H1 (cell line): Measurements from ENCODE around the gene CHD9. TPM values are rescaled to one million over a fixed set of nuclear protein-coding genes. Genes with fewer than 3 reads are reported as not detected.

Experiments used
- ATF2 ChIP-seq: IDR thresholded peaks from 2 replicates; pipeline ENCODE4 v1.6.1; 2012; ENCODE audit warnings: low read length, inconsistent platforms
- polyA plus RNA-seq, 7 experiments: library from polyadenylated mRNA; depleted of rRNA in 3 of 7; stranded (reverse) in 5 of 7; unstranded in 2 of 7; fragments of >200 nt in 5 of 7; fragments of 200-250 nt in 2 of 7; gene quantifications; 1 replicate in 5 of 7; 2 replicates in 1 of 7; 4 replicates in 1 of 7; pipeline versions ENCODE4 v1.2.1 to v1.2.3, GENCODE V29; 2011 to 2013; ENCODE audit warnings: missing spikeins in 2 of 7, mixed read lengths in 2 of 7
- total RNA-seq: library from RNA; stranded (reverse); fragmentation: NEBNext Ultra II Directional; extraction: Animal tissue kit (Norgen Biotek cat#: 25700); gene quantifications from 2 replicates; pipeline ENCODE4 v1.2.1, GENCODE V29; 2021

CHD9 gene
- total and polyA plus RNA-seq, 2 of the 8 experiments (the other 6 are each of a cell fraction or from before 2014, with no cell fraction given), result 9.9 to 32.4 TPM

DNA sequence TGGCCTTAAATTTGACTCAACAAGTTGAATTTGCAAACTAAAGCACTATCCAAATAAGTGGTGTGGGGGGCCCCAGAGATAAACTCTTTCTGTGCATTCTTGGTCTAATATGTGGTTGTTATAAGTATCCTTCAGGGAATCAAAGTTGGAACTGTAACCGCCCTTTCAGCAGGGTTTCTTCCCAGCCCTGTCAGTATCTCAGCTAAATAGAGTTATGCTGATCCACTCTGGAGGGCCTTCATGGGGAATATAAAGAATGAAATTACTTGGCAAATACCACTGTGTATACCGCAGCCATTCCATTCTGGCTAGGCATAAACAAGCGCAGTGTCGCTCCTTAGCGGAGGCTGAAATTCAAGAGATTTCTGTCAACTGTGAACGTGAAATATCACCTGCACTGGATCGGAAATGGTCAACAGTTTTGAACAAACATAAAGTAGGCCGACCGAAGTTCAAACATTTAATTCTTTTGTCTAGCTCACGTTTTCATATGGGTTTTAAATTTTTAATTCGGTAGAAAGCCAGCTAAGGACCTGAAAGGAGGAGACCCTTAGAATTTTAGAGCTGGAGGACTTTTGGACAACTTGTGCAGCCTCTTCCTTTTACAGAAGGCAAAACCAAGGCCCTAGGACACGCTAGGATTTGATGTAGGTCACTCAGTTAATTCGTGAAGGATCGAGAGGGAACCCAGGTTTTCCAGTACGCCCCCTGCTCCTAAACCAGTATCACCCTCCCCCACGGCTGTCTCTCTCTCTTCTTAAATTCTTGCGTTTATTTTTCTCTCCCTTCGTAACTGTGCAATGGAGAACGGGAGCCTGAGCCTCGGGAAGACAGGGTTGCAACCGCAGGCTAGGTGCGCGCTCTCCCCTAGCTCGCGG, 74.7 kb downstream of the CHD9 start (continued):
- TF ChIP-seq ATF2, result no peak
